ENCODE results near the gene MYH14. TPM values are rescaled to one million over a fixed set of nuclear protein-coding genes. Genes with fewer than 3 reads are reported as not detected.
A peak's percentile ranks its signal among the peaks of the same experiment; 100 is the strongest.

Gene MYH14
- total RNA-seq, 1 experiment from 2014 or later: 8.8 TPM

GRCh38 chr19:50250450-50251136 lies 47.2 kb downstream of the MYH14 start:
- DNase-seq (ENCODE audit: low spot score): no peak
- in situ Hi-C loops (cut with HindIII; ENCODE audit: low sequenced_read_pairs): no loop called here

- peak; percentile 57 for DNase-seq (ENCODE audit: low spot score)
- in situ Hi-C loops (cut with HindIII; ENCODE audit: low sequenced_read_pairs): no loop called here
Measured at GRCh38 chr19:50252111-50252886, 48.9 kb downstream of the MYH14 start.

- no peak for DNase-seq (ENCODE audit: low spot score)
Measured at GRCh38 chr19:50252887-50253268, 49.5 kb downstream of the MYH14 start.

GRCh38 chr19:50255115-50255514 lies 51.7 kb downstream of the MYH14 start:
- no peak for DNase-seq (ENCODE audit: low spot score)
- in situ Hi-C loops (cut with HindIII; ENCODE audit: low sequenced_read_pairs): no loop called here

More at GRCh38 chr19:50252887-50253268, 49.5 kb downstream of the MYH14 start:
- in situ Hi-C loops (cut with HindIII; ENCODE audit: low sequenced_read_pairs): no loop called here

- in situ Hi-C loops (cut with HindIII; ENCODE audit: low sequenced_read_pairs): no loop called here
- no peak for DNase-seq (ENCODE audit: low spot score)
Measured at GRCh38 chr19:50257141-50257540, 53.7 kb downstream of the MYH14 start.

GRCh38 chr19:50258918-50259372 lies 55.5 kb downstream of the MYH14 start:
- no peak for DNase-seq (ENCODE audit: low spot score)
- in situ Hi-C loops (cut with HindIII; ENCODE audit: low sequenced_read_pairs): no loop called here

- in situ Hi-C loops (cut with HindIII; ENCODE audit: low sequenced_read_pairs): no loop called here
Measured at GRCh38 chr19:50261446-50261970, 58.1 kb downstream of the MYH14 start.

GRCh38 chr19:50263176-50263575 lies 59.8 kb downstream of the MYH14 start:
- no peak for DNase-seq (ENCODE audit: low spot score)

More at GRCh38 chr19:50261446-50261970, 58.1 kb downstream of the MYH14 start:
- no peak for DNase-seq (ENCODE audit: low spot score)

GRCh38 chr19:50264483-50265186 lies 61.2 kb downstream of the MYH14 start:
- in situ Hi-C loops (cut with HindIII; ENCODE audit: low sequenced_read_pairs): no loop called here
- DNase-seq (ENCODE audit: low spot score): peak; percentile 19

More at GRCh38 chr19:50263176-50263575, 59.8 kb downstream of the MYH14 start:
- in situ Hi-C loops (cut with HindIII; ENCODE audit: low sequenced_read_pairs): no loop called here

- no peak for DNase-seq (ENCODE audit: low spot score)
- in situ Hi-C loops (cut with HindIII; ENCODE audit: low sequenced_read_pairs): no loop called here
Measured at GRCh38 chr19:50266041-50266440, 62.6 kb downstream of the MYH14 start.

- DNase-seq (ENCODE audit: low spot score): no peak
- in situ Hi-C loops (cut with HindIII; ENCODE audit: low sequenced_read_pairs): no loop called here
Measured at GRCh38 chr19:50266896-50267295, 63.5 kb downstream of the MYH14 start.

GRCh38 chr19:50268041-50268440 lies 64.6 kb downstream of the MYH14 start:
- DNase-seq (ENCODE audit: low spot score): no peak
- in situ Hi-C loops (cut with HindIII; ENCODE audit: low sequenced_read_pairs): no loop called here

GRCh38 chr19:50268501-50268900 lies 65.1 kb downstream of the MYH14 start:
- DNase-seq (ENCODE audit: low spot score): no peak
- in situ Hi-C loops (cut with HindIII; ENCODE audit: low sequenced_read_pairs): no loop called here

- in situ Hi-C loops (cut with HindIII; ENCODE audit: low sequenced_read_pairs): no loop called here
- no peak for DNase-seq (ENCODE audit: low spot score)
Measured at GRCh38 chr19:50269653-50270052, 66.2 kb downstream of the MYH14 start.

- in situ Hi-C loops (cut with HindIII; ENCODE audit: low sequenced_read_pairs): no loop called here
- no peak for DNase-seq (ENCODE audit: low spot score)
Measured at GRCh38 chr19:50272263-50272897, 69.0 kb downstream of the MYH14 start.

GRCh38 chr19:50273821-50274220 lies 70.4 kb downstream of the MYH14 start:
- no peak for DNase-seq (ENCODE audit: low spot score)
- in situ Hi-C loops (cut with HindIII; ENCODE audit: low sequenced_read_pairs): no loop called here

GRCh38 chr19:50275577-50276368 lies 72.4 kb downstream of the MYH14 start:
- no peak for DNase-seq (ENCODE audit: low spot score)
- in situ Hi-C loops (cut with HindIII; ENCODE audit: low sequenced_read_pairs): no loop called here

GRCh38 chr19:50276370-50277063 lies 73.1 kb downstream of the MYH14 start:
- no peak for DNase-seq (ENCODE audit: low spot score)
- in situ Hi-C loops (cut with HindIII; ENCODE audit: low sequenced_read_pairs): no loop called here

All from G401 (cell line).